Caco-2 (cell line): ENCODE results near the gene GNG10. TPM values are rescaled to one million over a fixed set of nuclear protein-coding genes. Genes with fewer than 3 reads are reported as not detected.
"Not testable (repeated sequence)": the region's sequence is repeated elsewhere in the genome, so short reads cannot be mapped to it uniquely, and the experiment has no call there.

Source experiments
- Bru-seq: library from RNA; stranded (reverse); fragments of 400-500 nt; gene quantifications from one replicate; lab custom pipeline; 2021; lab: Mats Ljungman, UMichigan
- BruChase-seq, 2 experiments: library from RNA; stranded (reverse); fragments of 400-500 nt; gene quantifications; one replicate each; lab custom pipeline; 2021; lab: Mats Ljungman, UMichigan
- BruUV-seq: library from RNA; stranded (reverse); fragments of 400-500 nt; replicated peaks from 2 replicates; lab custom pipeline; 2021; lab: Mats Ljungman, UMichigan
- CTCF ChIA-PET: fragments of 300-600 bp; sonication (Branson Sonifier 250); formaldehyde crosslinking; loops from one replicate; lab custom pipeline; 2022; ENCODE audit warnings: antibody characterized with exemption; lab: Charles Lee
- POLR2A ChIA-PET: fragments of 300-600 bp; sonication (Branson Sonifier 250); formaldehyde crosslinking; loops from one replicate; lab custom pipeline; 2022; ENCODE audit warnings: antibody characterized with exemption; lab: Charles Lee
- DNase-seq, 2 experiments: peaks; one replicate each; pipeline versions ENCODE4 v3.0.0 to v3.0.0-alpha.2; 2020 to 2022
- H3K27me3 ChIP-seq: replicated peaks from 2 replicates; pipeline ENCODE4 v1.6.0; 2011; ENCODE audit warnings: low read length; ENCODE audit not compliant: control insufficient read depth, insufficient read depth
- H3K36me3 ChIP-seq: 2 replicates; pipeline ENCODE4 v1.5.1; 2011; ENCODE audit warnings: low read length; ENCODE audit not compliant: control insufficient read depth, insufficient read depth
- H3K4me1 ChIP-seq: fragments of 250-450 bp; sonication (Bioruptor Pico); 2 replicates; pipeline ENCODE4 v1.5.1; 2020; ENCODE audit warnings: mild to moderate bottlenecking
- H3K4me3 ChIP-seq: 2 replicates; pipeline ENCODE4 v1.5.1; 2011; ENCODE audit warnings: low read depth, mild to moderate bottlenecking, control low read depth, low read length
- H3K9me3 ChIP-seq: fragments of 250-450 bp; sonication (Bioruptor Pico); 2 replicates; pipeline ENCODE4 v1.5.1; 2020; ENCODE audit warnings: mild to moderate bottlenecking, moderate library complexity
- H3K27ac Mint-ChIP-seq: one replicate; pipeline ENCODE4 v1.8.0; 2022; ENCODE audit warnings: mixed read lengths; ENCODE audit not compliant: unreplicated experiment
- H3K27me3 Mint-ChIP-seq: one replicate; pipeline ENCODE4 v1.8.0; 2022; ENCODE audit warnings: mixed read lengths; ENCODE audit not compliant: insufficient read depth, unreplicated experiment
- H3K36me3 Mint-ChIP-seq: one replicate; pipeline ENCODE4 v1.8.0; 2022; ENCODE audit warnings: mild to moderate bottlenecking, mixed read lengths; ENCODE audit not compliant: insufficient read depth, unreplicated experiment
- H3K4me1 Mint-ChIP-seq: one replicate; pipeline ENCODE4 v1.8.0; 2022; ENCODE audit warnings: low read depth, mixed read lengths; ENCODE audit not compliant: unreplicated experiment
- H3K4me3 Mint-ChIP-seq: one replicate; pipeline ENCODE4 v1.8.0; 2022; ENCODE audit warnings: mild to moderate bottlenecking, moderate library complexity, mixed read lengths; ENCODE audit not compliant: unreplicated experiment
- H3K9me3 Mint-ChIP-seq: one replicate; pipeline ENCODE4 v1.8.0; 2022; ENCODE audit warnings: mixed read lengths; ENCODE audit not compliant: unreplicated experiment
- CTCF ChIP-seq, 2 experiments: fragments of 200-600 bp in 1 of 2; IDR thresholded peaks; 1 replicate in 1 of 2; 2 replicates in 1 of 2; pipeline versions ENCODE4 v1.5.1 to v1.8.0; 2011 to 2022; ENCODE audit warnings: antibody characterized with exemption in 1 of 2, control low read depth in 1 of 2, inconsistent platforms in 1 of 2, low read depth in 1 of 2, low read length in 1 of 2, mild to moderate bottlenecking in 1 of 2, moderate library complexity in 1 of 2; ENCODE audit not compliant: insufficient read depth in 1 of 2, severe bottlenecking in 1 of 2, unreplicated experiment in 1 of 2
- intact Hi-C: fragments of 100-400 bp; cut with micrococcal nuclease; formaldehyde crosslinking; loops from one replicate; pipeline ENCODE4 v1.10.0; 2022; ENCODE audit not compliant: unreplicated experiment
- long read RNA-seq: library from polyadenylated mRNA; stranded (forward); transcript quantifications from one replicate; pipeline ENCODE4 v2.0.0, GENCODE V29; 2022
- total RNA-seq: library from RNA; stranded (reverse); gene quantifications from 2 replicates; pipeline ENCODE4 v1.2.3, GENCODE V29; 2022

The GNG10 gene
- 52.2 and 54.0 TPM in 2 replicates for total RNA-seq
- Bru-seq, nascent RNA, result percentile 56 among the genes with signal in this experiment
- BruChase-seq, experiment 1, labeled RNA remaining after a 2-hour chase, result percentile 92 among the genes with signal in this experiment
- BruChase-seq, experiment 2, labeled RNA remaining after a 6-hour chase, result percentile 98 among the genes with signal in this experiment
- long read RNA-seq, transcript GNG10-201 (3 exons, 1,491 nt), result major isoform, 128 of 128 reads
- long read RNA-seq, partial matches to known transcripts, result 0 of 128 reads
- long read RNA-seq, other reads (novel, unspliced or antisense), result 0 of 128 reads

GRCh38 chr9:111661150-111661801, at the start of gene GNG10:
Gene GNG10 (plus strand): TSS chr9:111661605. CDS start chr9:111661635, 30 bp downstream.
- POLR2A ChIA-PET, result interaction anchor here (0.6 to 2.2 kb wide), 3 partner anchors 28 to 30 kb away, joined by 3 to 9 read pairs (median 6); partner anchors contain the start of gene DNAJC25
- peak; percentile 50 to 77 for DNase-seq
- peak within 1 kb of the TSS; percentile 69 for H3K4me3 Mint-ChIP-seq
- Histone ChIP-seq H3K9me3 (no peaks in the 10 kb centered on the region), H3K4me1 (peaks cover 19% of the 10 kb centered on the region), H3K4me3 (peak within 1 kb of the TSS; percentile 90), H3K36me3 (no peaks in the 10 kb centered on the region), H3K27me3 (no peaks in the 10 kb centered on the region)
- BruUV-seq, result no TSS peak
- H3K9me3 Mint-ChIP-seq, result no peaks in the 10 kb centered on the region
- H3K36me3 Mint-ChIP-seq, result peaks cover 22% of the 10 kb centered on the region
- CTCF ChIA-PET, result no interaction called here
- TF ChIP-seq CTCF (IDR thresholded peaks at IDR 0.05; ENCODE audit: insufficient read depth in 1 of 2, low read depth in 1 of 2, low read length in 1 of 2, severe bottlenecking in 1 of 2, unreplicated experiment in 1 of 2), result no peak
- H3K4me1 Mint-ChIP-seq, result peaks cover 25% of the 10 kb centered on the region
- no peaks in the 10 kb centered on the region for H3K27me3 Mint-ChIP-seq
- H3K27ac Mint-ChIP-seq, result peak within 1 kb of the TSS; percentile 83
- intact Hi-C loops, result no loop called here

GRCh38 chr9:111613436-111614040, 47.9 kb upstream of the GNG10 start:
- peaks cover 10% of the 10 kb centered on the region for H3K4me1 Mint-ChIP-seq
- no peak overlapping the region for H3K27ac Mint-ChIP-seq
- no peaks in the 10 kb centered on the region for H3K9me3 Mint-ChIP-seq
- Histone ChIP-seq H3K36me3 (no peaks in the 10 kb centered on the region), H3K9me3 (no peaks in the 10 kb centered on the region), H3K27me3 (no peaks in the 10 kb centered on the region), H3K4me1 (0 out of 2 replicates have a peak, but pooled peaks cover 3% of the 10 kb centered on the region), H3K4me3 (no peak overlapping the region)
- BruUV-seq, result no TSS peak
- no peak overlapping the region for H3K4me3 Mint-ChIP-seq
- CTCF ChIA-PET, result no interaction called here
- DNase-seq, result no peak
- no peaks in the 10 kb centered on the region for H3K27me3 Mint-ChIP-seq
- POLR2A ChIA-PET, result no interaction called here
- intact Hi-C loops, result no loop called here
- TF ChIP-seq CTCF (IDR thresholded peaks at IDR 0.05; ENCODE audit: insufficient read depth in 1 of 2, low read depth in 1 of 2, low read length in 1 of 2, severe bottlenecking in 1 of 2, unreplicated experiment in 1 of 2), result no peak
- no peaks in the 10 kb centered on the region for H3K36me3 Mint-ChIP-seq

- intact Hi-C loops, result no loop called here
- H3K4me3 ChIP-seq, result no peak overlapping the region
- TF ChIP-seq CTCF (IDR thresholded peaks at IDR 0.05; ENCODE audit: insufficient read depth in 1 of 2, low read depth in 1 of 2, low read length in 1 of 2, severe bottlenecking in 1 of 2, unreplicated experiment in 1 of 2), result no peak
- no TSS peak for BruUV-seq
- 0 out of 2 replicates have a peak, but pooled peaks cover 3% of the 10 kb centered on the region for H3K4me1 ChIP-seq
- no peak overlapping the region for H3K27ac Mint-ChIP-seq
- no peak for DNase-seq
- CTCF ChIA-PET, result no interaction called here
- H3K9me3 ChIP-seq, result no peaks in the 10 kb centered on the region
- POLR2A ChIA-PET, result no interaction called here
- H3K36me3 ChIP-seq, result no peaks in the 10 kb centered on the region
- H3K27me3 ChIP-seq, result no peaks in the 10 kb centered on the region
- no peaks in the 10 kb centered on the region for H3K27me3 Mint-ChIP-seq
- peaks cover 7% of the 10 kb centered on the region for H3K4me1 Mint-ChIP-seq
- H3K9me3 Mint-ChIP-seq, result no peaks in the 10 kb centered on the region
- H3K36me3 Mint-ChIP-seq, result no peaks in the 10 kb centered on the region
- no peak overlapping the region for H3K4me3 Mint-ChIP-seq
Observed at GRCh38 chr9:111615928-111616327, 45.5 kb upstream of the GNG10 start.

- H3K4me3 Mint-ChIP-seq, H3K9me3 ChIP-seq, POLR2A ChIA-PET, H3K27me3 Mint-ChIP-seq, CTCF ChIA-PET, H3K4me3 ChIP-seq, H3K9me3 Mint-ChIP-seq, H3K4me1 ChIP-seq, H3K36me3 Mint-ChIP-seq, H3K36me3 ChIP-seq, H3K27ac Mint-ChIP-seq, BruUV-seq, DNase-seq, H3K4me1 Mint-ChIP-seq, intact Hi-C loops, H3K27me3 ChIP-seq: not testable (repeated sequence)
Observed at GRCh38 chr9:111617349-111617748, 44.1 kb upstream of the GNG10 start.
